ENCODE data around the gene ANKRD24.
A peak's percentile ranks its signal among the peaks of the same experiment; 100 is the strongest.

The ANKRD24 gene

DNA sequence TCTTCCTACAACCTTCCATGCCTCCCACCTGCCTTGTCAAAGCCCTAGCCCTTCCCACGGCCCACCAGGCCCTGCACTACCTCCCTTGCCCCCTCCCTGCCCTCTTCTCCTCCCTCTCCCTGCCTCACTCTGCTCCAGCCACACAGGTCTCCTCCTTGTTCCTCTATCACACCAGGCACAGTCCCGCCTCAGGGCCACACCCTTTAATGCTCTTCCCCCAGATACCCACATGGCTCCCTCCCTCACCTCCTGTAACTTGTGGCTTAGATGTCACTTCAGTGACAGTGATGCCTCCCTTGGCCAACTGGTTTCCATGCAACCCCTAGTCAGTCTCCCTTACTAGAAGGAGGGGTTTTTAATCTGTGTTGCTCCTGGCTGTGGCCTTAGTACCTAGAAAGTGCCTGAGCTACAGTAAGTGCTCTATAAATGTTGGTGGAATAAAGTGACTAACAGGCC, 1.4 kb upstream of the ANKRD24 start (continued):
- peak; percentile 90 for TF ChIP-seq EGR2 (tag by site-specific recombination; IDR thresholded peaks at IDR 0.05; ENCODE audit: low read depth)
- no peak for TF ChIP-seq OSR2 (tag by site-specific recombination; IDR thresholded peaks at IDR 0.05)
- TF ChIP-seq ZNF423 (tag by site-specific recombination; IDR thresholded peaks at IDR 0.05) = no peak
- TF ChIP-seq ZNF768 (tag by site-specific recombination; IDR thresholded peaks at IDR 0.05) = no peak

DNA sequence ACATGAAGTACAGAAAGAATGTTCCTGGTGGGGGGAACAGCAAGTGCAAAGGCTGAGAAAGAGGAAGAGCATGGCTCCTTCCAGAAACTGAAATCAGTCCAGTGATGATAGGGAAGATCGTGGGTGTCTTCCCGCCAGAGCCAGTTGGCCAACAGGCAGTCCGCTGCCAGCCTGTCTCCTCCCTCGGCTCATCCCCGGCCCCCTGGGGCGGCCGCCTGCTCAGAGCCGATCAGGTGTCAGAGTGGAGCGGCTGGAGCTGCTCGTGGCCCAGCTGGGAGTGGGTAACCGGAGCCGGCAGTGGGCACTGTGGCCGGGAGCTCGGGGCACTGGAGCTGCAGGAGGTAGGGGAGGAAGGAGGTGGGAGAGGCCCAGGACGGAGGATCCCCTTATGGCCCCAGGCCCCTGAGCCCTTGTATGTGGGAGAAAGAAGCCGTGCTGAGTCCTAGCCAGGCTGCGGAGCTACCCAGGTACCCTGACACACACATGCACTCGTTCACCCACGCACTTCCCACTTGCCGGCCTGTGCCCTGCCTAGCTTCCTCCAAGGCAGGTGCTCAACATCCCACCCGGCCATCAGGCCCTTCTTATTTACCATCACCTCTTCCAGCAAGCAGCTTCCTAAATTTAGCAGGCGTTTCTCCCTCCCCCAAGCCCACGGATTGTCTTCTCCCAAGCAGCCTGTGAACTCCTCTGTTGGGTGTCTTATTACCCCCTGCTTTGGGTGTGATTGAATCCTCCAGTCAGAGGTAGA, 1.7 kb downstream of the ANKRD24 start:
- H3K9me3 ChIP-seq (ENCODE audit: control insufficient read depth, insufficient read depth, low read depth, low read length) = no peaks in the 10 kb centered on the region
- peaks cover 0 to 16% of the 10 kb centered on the region in 2 experiments; a peak in 2 of 3 replicates for H3K36me3 ChIP-seq (ENCODE audit: control insufficient read depth in 2 of 2, insufficient read depth in 1 of 2, low read length in 2 of 2)
- CTCF ChIA-PET = interaction anchor here (0.7 to 1.2 kb wide), 4 partner anchors 24 to 197 kb away, joined by 3 to 6 read pairs (median 3); no protein-coding TSS in a partner anchor
- H3K27ac ChIP-seq (ENCODE audit: extremely low read depth, low read depth, low read length) = no peak overlapping the region
- POLR2A ChIA-PET = interaction anchor here (1.1 kb wide), 1 partner anchor 199 kb away, joined by 5 read pairs; the partner anchor contains the start of gene EEF2
- H3K4me1 ChIP-seq (ENCODE audit: control insufficient read depth, insufficient read depth, low read length) = no peaks in the 10 kb centered on the region
- H3K4me3 ChIP-seq (ENCODE audit: low read depth, low read length) = no peak overlapping the region
- peak; percentile 82 for TF ChIP-seq ZNF335 (tag by site-specific recombination; conservative IDR thresholded peaks at IDR 0.05)
- peak; percentile 31 for TF ChIP-seq SP2 (tag by site-specific recombination; IDR thresholded peaks at IDR 0.05)
- peak; percentile 97 for TF ChIP-seq ZIC2 (tag by site-specific recombination; IDR thresholded peaks at IDR 0.05)
- TF ChIP-seq ZEB2 (tag by site-specific recombination; IDR thresholded peaks at IDR 0.05) = peak; percentile 45; the same call in 1 of the 2 replicates
- TF ChIP-seq KLF8 (tag by site-specific recombination; IDR thresholded peaks at IDR 0.05) = 0 out of 2 replicates have a peak, but pooled peaks have one; percentile 50
- TF ChIP-seq, protein P1, sequence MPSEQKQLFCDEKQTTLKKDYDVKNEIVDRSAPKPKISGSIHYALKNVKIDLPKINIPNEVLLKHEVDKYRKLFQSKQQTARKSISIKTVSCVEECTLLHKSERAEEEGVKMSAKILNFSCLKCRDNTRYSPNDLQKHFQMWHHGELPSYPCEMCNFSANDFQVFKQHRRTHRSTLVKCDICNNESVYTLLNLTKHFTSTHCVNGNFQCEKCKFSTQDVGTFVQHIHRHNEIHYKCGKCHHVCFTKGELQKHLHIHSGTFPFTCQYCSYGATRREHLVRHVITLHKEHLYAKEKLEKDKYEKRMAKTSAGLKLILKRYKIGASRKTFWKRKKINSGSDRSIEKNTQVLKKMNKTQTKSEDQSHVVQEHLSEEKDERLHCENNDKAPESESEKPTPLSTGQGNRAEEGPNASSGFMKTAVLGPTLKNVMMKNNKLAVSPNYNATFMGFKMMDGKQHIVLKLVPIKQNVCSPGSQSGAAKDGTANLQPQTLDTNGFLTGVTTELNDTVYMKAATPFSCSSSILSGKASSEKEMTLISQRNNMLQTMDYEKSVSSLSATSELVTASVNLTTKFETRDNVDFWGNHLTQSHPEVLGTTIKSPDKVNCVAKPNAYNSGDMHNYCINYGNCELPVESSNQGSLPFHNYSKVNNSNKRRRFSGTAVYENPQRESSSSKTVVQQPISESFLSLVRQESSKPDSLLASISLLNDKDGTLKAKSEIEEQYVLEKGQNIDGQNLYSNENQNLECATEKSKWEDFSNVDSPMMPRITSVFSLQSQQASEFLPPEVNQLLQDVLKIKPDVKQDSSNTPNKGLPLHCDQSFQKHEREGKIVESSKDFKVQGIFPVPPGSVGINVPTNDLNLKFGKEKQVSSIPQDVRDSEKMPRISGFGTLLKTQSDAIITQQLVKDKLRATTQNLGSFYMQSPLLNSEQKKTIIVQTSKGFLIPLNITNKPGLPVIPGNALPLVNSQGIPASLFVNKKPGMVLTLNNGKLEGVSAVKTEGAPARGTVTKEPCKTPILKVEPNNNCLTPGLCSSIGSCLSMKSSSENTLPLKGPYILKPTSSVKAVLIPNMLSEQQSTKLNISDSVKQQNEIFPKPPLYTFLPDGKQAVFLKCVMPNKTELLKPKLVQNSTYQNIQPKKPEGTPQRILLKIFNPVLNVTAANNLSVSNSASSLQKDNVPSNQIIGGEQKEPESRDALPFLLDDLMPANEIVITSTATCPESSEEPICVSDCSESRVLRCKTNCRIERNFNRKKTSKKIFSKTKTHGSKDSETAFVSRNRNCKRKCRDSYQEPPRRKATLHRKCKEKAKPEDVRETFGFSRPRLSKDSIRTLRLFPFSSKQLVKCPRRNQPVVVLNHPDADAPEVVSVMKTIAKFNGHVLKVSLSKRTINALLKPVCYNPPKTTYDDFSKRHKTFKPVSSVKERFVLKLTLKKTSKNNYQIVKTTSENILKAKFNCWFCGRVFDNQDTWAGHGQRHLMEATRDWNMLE (tag by site-specific recombination; conservative IDR thresholded peaks at IDR 0.05; ENCODE audit: low read depth) = 0 out of 2 replicates have a peak, but pooled peaks have one; percentile 18
- no peak for TF ChIP-seq ZNF223 (tag by site-specific recombination; IDR thresholded peaks at IDR 0.05)
- peak; percentile 47; the same call in 1 of the 2 replicates for TF ChIP-seq ZNF600 (tag by site-specific recombination; IDR thresholded peaks at IDR 0.05)
- TF ChIP-seq, protein P2, sequence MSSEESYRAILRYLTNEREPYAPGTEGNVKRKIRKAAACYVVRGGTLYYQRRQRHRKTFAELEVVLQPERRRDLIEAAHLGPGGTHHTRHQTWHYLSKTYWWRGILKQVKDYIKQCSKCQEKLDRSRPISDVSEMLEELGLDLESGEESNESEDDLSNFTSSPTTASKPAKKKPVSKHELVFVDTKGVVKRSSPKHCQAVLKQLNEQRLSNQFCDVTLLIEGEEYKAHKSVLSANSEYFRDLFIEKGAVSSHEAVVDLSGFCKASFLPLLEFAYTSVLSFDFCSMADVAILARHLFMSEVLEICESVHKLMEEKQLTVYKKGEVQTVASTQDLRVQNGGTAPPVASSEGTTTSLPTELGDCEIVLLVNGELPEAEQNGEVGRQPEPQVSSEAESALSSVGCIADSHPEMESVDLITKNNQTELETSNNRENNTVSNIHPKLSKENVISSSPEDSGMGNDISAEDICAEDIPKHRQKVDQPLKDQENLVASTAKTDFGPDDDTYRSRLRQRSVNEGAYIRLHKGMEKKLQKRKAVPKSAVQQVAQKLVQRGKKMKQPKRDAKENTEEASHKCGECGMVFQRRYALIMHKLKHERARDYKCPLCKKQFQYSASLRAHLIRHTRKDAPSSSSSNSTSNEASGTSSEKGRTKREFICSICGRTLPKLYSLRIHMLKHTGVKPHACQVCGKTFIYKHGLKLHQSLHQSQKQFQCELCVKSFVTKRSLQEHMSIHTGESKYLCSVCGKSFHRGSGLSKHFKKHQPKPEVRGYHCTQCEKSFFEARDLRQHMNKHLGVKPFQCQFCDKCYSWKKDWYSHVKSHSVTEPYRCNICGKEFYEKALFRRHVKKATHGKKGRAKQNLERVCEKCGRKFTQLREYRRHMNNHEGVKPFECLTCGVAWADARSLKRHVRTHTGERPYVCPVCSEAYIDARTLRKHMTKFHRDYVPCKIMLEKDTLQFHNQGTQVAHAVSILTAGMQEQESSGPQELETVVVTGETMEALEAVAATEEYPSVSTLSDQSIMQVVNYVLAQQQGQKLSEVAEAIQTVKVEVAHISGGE (tag by site-specific recombination; conservative IDR thresholded peaks at IDR 0.05; ENCODE audit: low read depth) = peak; percentile 39; the same call in 1 of the 2 replicates
- TF ChIP-seq ZNF221 (tag by site-specific recombination; IDR thresholded peaks at IDR 0.05; ENCODE audit: borderline replicate concordance) = no peak
- TF ChIP-seq, protein P3, sequence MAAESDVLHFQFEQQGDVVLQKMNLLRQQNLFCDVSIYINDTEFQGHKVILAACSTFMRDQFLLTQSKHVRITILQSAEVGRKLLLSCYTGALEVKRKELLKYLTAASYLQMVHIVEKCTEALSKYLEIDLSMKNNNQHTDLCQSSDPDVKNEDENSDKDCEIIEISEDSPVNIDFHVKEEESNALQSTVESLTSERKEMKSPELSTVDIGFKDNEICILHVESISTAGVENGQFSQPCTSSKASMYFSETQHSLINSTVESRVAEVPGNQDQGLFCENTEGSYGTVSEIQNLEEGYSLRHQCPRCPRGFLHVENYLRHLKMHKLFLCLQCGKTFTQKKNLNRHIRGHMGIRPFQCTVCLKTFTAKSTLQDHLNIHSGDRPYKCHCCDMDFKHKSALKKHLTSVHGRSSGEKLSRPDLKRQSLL (tag by site-specific recombination; IDR thresholded peaks at IDR 0.05) = peak; percentile 72; the same call in 1 of the 2 replicates
- TF ChIP-seq, protein P4, sequence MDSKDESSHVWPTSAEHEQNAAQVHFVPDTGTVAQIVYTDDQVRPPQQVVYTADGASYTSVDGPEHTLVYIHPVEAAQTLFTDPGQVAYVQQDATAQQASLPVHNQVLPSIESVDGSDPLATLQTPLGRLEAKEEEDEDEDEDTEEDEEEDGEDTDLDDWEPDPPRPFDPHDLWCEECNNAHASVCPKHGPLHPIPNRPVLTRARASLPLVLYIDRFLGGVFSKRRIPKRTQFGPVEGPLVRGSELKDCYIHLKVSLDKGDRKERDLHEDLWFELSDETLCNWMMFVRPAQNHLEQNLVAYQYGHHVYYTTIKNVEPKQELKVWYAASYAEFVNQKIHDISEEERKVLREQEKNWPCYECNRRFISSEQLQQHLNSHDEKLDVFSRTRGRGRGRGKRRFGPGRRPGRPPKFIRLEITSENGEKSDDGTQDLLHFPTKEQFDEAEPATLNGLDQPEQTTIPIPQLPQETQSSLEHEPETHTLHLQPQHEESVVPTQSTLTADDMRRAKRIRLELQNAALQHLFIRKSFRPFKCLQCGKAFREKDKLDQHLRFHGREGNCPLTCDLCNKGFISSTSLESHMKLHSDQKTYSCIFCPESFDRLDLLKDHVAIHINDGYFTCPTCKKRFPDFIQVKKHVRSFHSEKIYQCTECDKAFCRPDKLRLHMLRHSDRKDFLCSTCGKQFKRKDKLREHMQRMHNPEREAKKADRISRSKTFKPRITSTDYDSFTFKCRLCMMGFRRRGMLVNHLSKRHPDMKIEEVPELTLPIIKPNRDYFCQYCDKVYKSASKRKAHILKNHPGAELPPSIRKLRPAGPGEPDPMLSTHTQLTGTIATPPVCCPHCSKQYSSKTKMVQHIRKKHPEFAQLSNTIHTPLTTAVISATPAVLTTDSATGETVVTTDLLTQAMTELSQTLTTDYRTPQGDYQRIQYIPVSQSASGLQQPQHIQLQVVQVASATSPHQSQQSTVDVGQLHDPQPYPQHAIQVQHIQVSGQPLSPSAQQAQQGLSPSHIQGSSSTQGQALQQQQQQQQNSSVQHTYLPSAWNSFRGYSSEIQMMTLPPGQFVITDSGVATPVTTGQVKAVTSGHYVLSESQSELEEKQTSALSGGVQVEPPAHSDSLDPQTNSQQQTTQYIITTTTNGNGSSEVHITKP (tag by site-specific recombination; IDR thresholded peaks at IDR 0.05) = peak; percentile 51
- TF ChIP-seq, protein P5, sequence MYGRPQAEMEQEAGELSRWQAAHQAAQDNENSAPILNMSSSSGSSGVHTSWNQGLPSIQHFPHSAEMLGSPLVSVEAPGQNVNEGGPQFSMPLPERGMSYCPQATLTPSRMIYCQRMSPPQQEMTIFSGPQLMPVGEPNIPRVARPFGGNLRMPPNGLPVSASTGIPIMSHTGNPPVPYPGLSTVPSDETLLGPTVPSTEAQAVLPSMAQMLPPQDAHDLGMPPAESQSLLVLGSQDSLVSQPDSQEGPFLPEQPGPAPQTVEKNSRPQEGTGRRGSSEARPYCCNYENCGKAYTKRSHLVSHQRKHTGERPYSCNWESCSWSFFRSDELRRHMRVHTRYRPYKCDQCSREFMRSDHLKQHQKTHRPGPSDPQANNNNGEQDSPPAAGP (tag by site-specific recombination; IDR thresholded peaks at IDR 0.05) = peak; percentile 56; the same call in 1 of the 2 replicates
- peak; percentile 39 for TF ChIP-seq GLIS2 (tag by site-specific recombination; IDR thresholded peaks at IDR 0.05)
- peak; percentile 69 for TF ChIP-seq ZNF394 (tag by site-specific recombination; IDR thresholded peaks at IDR 0.05; ENCODE audit: borderline replicate concordance)
